SK-N-SH (cell line): ENCODE measurements around the gene EEFSEC. TPM values are rescaled to one million over a fixed set of nuclear protein-coding genes. Genes with fewer than 3 reads are reported as not detected.

Source experiments
- CTCF ChIA-PET: fragments of 300-600, 350-600 bp; formaldehyde crosslinking; extraction: SDS; loops from one replicate; lab custom pipeline; 2021; lab: Yijun Ruan, JAX
- POLR2A ChIA-PET: fragments of 350-600 bp; sonication (Branson Sonifier 250); formaldehyde crosslinking; extraction: SDS; loops from one replicate; lab custom pipeline; 2020; ENCODE audit warnings: antibody characterized with exemption, inconsistent platforms; lab: Yijun Ruan, JAX
- DNase-seq: peaks from one replicate; pipeline ENCODE4 v3.0.0; 2012
- H2AFZ ChIP-seq: fragments of 200-600 bp; sonication (generic); 2 replicates; pipeline ENCODE4 v1.8.1; 2016; ENCODE audit warnings: antibody characterized with exemption, mild to moderate bottlenecking, low read depth
- H3F3A ChIP-seq: fragments of 200-600 bp; sonication (generic); replicated peaks from 2 replicates; pipeline ENCODE3; 2016; ENCODE audit warnings: antibody characterized with exemption, mild to moderate bottlenecking; ENCODE audit not compliant: insufficient read depth
- H3K27ac ChIP-seq, 2 experiments: fragments of 200-500 bp in 1 of 2; fragments of 200-600 bp in 1 of 2; sonication (Bioruptor generic) in 1 of 2; sonication (generic), shearing (Covaris generic) in 1 of 2; 2 replicates each; pipeline versions ENCODE4 v1.5.1 to v1.6.1; 2014 to 2016; ENCODE audit warnings: low read depth in 2 of 2, inconsistent platforms in 1 of 2, low read length in 1 of 2, mild to moderate bottlenecking in 1 of 2, mixed read lengths in 1 of 2
- H3K27me3 ChIP-seq: fragments of 200-600 bp; sonication (generic), shearing (Covaris generic); 2 replicates; pipeline ENCODE4 v1.6.1; 2016; ENCODE audit warnings: mixed run types; ENCODE audit not compliant: insufficient read depth
- H3K36me3 ChIP-seq, 2 experiments: fragments of 200-500 bp in 1 of 2; fragments of 200-600 bp in 1 of 2; sonication (Bioruptor generic) in 1 of 2; sonication (generic) in 1 of 2; replicated peaks in 1 of 2; 2 replicates each; pipeline versions ENCODE3 to v1.5.1; 2014 to 2016; ENCODE audit warnings: low read length in 1 of 2, mild to moderate bottlenecking in 1 of 2; ENCODE audit not compliant: insufficient read depth in 2 of 2, control insufficient read depth in 1 of 2
- H3K4me1 ChIP-seq, 2 experiments: fragments of 200-500 bp in 1 of 2; fragments of 200-600 bp in 1 of 2; sonication (Bioruptor generic) in 1 of 2; sonication (generic), shearing (Covaris generic) in 1 of 2; 2 replicates each; pipeline versions ENCODE4 v1.5.1 to v1.6.1; 2014 to 2016; ENCODE audit warnings: low read depth in 1 of 2, low read length in 1 of 2, mixed run types in 1 of 2; ENCODE audit not compliant: insufficient read depth in 2 of 2, control insufficient read depth in 1 of 2
- H3K4me2 ChIP-seq: fragments of 200-600 bp; sonication (generic), shearing (Covaris generic); 2 replicates; pipeline ENCODE4 v1.6.1; 2017; ENCODE audit warnings: mixed run types
- H3K4me3 ChIP-seq, 2 experiments: fragments of 200-500 bp in 1 of 2; fragments of 200-600 bp in 1 of 2; sonication (Bioruptor generic) in 1 of 2; sonication (generic), shearing (Covaris generic) in 1 of 2; 2 replicates each; pipeline versions ENCODE4 v1.5.1 to v1.8.1; 2014 to 2016; ENCODE audit warnings: low read depth in 2 of 2, inconsistent platforms in 1 of 2, low read length in 1 of 2, mild to moderate bottlenecking in 1 of 2, mixed read lengths in 1 of 2, moderate library complexity in 1 of 2
- H3K79me2 ChIP-seq: fragments of 200-600 bp; sonication (generic); 2 replicates; pipeline ENCODE4 v1.8.1; 2017; ENCODE audit warnings: mild to moderate bottlenecking; ENCODE audit not compliant: insufficient read depth
- H3K9ac ChIP-seq: fragments of 200-600 bp; sonication (generic); 2 replicates; pipeline ENCODE4 v1.6.1; 2017; ENCODE audit warnings: mixed run types
- H3K9me2 ChIP-seq: fragments of 200-600 bp; sonication (generic); 2 replicates; pipeline ENCODE4 v1.6.1; 2017; ENCODE audit warnings: mixed run types
- H3K9me3 ChIP-seq: fragments of 200-600 bp; sonication (generic); 2 replicates; pipeline ENCODE4 v1.6.1; 2017; ENCODE audit warnings: mixed run types, mild to moderate bottlenecking, moderate library complexity
- H4K20me1 ChIP-seq: fragments of 200-600 bp; sonication (generic); 2 replicates; pipeline ENCODE4 v1.6.1; 2017; ENCODE audit warnings: mild to moderate bottlenecking, mixed run types; ENCODE audit not compliant: insufficient read depth
- CHD2 ChIP-seq: fragments of 150-350 bp; IDR thresholded peaks from 2 replicates; pipeline ENCODE4 v1.6.1; 2018; ENCODE audit warnings: low read length; ENCODE audit not compliant: partially characterized antibody
- CTCF ChIP-seq: fragments of 200-600 bp; sonication (generic); IDR thresholded peaks from 2 replicates; pipeline ENCODE4 v1.6.1; 2017; ENCODE audit warnings: antibody characterized with exemption, mild to moderate bottlenecking, moderate library complexity
- ELF1 ChIP-seq: IDR thresholded peaks from 2 replicates; pipeline ENCODE4 v1.4.0; 2012
- GABPA ChIP-seq: IDR thresholded peaks from 2 replicates; pipeline ENCODE4 v1.4.0; 2012; ENCODE audit warnings: low read depth, mild to moderate bottlenecking
- GATA2 ChIP-seq: sonication (generic); formaldehyde crosslinking; IDR thresholded peaks from 2 replicates; pipeline ENCODE4 v1.5.0; 2020; ENCODE audit warnings: mild to moderate bottlenecking, missing genetic modification reagents
- MXI1 ChIP-seq: IDR thresholded peaks from 2 replicates; pipeline ENCODE4 v1.6.1; 2012; ENCODE audit warnings: mild to moderate bottlenecking, low read depth, low read length, improper control_type of control experiment
- PBX3 ChIP-seq: IDR thresholded peaks from 2 replicates; pipeline ENCODE4; 2012
- POLR2AphosphoS5 ChIP-seq: IDR thresholded peaks from 2 replicates; pipeline ENCODE4 v1.6.1; 2012; ENCODE audit warnings: low read depth, low read length
- RFX5 ChIP-seq: IDR thresholded peaks from 2 replicates; pipeline ENCODE4 v1.6.1; 2012; ENCODE audit warnings: mild to moderate bottlenecking, improper control_type of control experiment, low read length
- RXRA ChIP-seq: IDR thresholded peaks from 2 replicates; pipeline ENCODE4 v1.4.0; 2012; ENCODE audit warnings: low read depth, mild to moderate bottlenecking, borderline replicate concordance
- SIN3A ChIP-seq: IDR thresholded peaks from 2 replicates; pipeline ENCODE4 v1.6.1; 2012; ENCODE audit warnings: low read depth, mild to moderate bottlenecking, low read length, moderate library complexity, borderline replicate concordance
- TAF1 ChIP-seq: IDR thresholded peaks from 2 replicates; pipeline ENCODE4 v1.6.1; 2012; ENCODE audit warnings: low read depth, mild to moderate bottlenecking, low read length, moderate library complexity, borderline replicate concordance
- TCF12 ChIP-seq: IDR thresholded peaks from 2 replicates; pipeline ENCODE4 v1.4.0; 2012
- YY1 ChIP-seq: IDR thresholded peaks from 2 replicates; pipeline ENCODE4 v1.4.0; 2012; ENCODE audit warnings: low read depth, mild to moderate bottlenecking
- WGBS: methylation state at CpG from one replicate; pipeline ENCODE4 v1.1.6; 2017; ENCODE audit warnings: low lambda C conversion rate; 5-methylcytosine and 5-hydroxymethylcytosine counted together
- polyA plus RNA-seq, 3 experiments: library from polyadenylated mRNA; depleted of rRNA; stranded (reverse); fragments of >200 nt; gene quantifications; 2 replicates each; pipeline ENCODE4 v1.2.3, GENCODE V29; 2012
- TF ChIP-seq, protein P1 (sequence below): fragments of 150-350 bp; IDR thresholded peaks from 2 replicates; pipeline ENCODE4 v1.6.1; 2016; ENCODE audit warnings: mild to moderate bottlenecking, low read depth, low read length

The EEFSEC gene
- polyA plus RNA-seq, 1 of the 3 experiments (the other 2 are of a cell fraction): 12.4 TPM

DNA sequence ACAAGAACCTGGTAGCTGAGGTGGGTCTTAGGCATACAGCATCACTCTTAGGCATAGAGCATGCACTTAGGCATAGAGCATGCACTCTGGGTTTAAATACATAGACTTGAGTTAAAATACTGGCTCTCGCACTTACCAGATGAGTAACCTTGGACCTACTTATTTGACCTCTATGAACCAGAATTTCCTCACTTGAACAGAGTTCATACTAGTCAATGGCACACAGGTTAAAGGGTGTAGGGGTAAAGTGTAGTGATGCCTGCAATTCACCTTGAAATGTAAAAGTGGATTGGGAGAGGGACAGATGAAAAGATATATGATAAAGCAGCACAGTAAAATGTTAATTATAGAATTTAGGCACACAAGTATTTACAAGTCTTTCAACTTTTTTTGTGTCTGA lies 31.3 kb upstream of the EEFSEC start:
- 100% methylated on average over 1 of the region's 1 CpG for WGBS
- ChIA-PET CTCF (interaction anchor here (0.6 to 10.8 kb wide), 4 partner anchors 10 to 235 kb away, joined by 3 to 89 read pairs (median 8); no protein-coding TSS in a partner anchor), POLR2A (interaction anchor here (1.5 kb wide), 1 partner anchor 294 kb away, joined by 4 read pairs; no protein-coding TSS in a partner anchor)
- Histone ChIP-seq H3F3A (no peaks in the 10 kb centered on the region), H3K4me1 (peaks cover 0 to 14% of the 10 kb centered on the region in 2 experiments; a peak in 2 of 4 replicates), H3K9me3 (no peaks in the 10 kb centered on the region), H4K20me1 (no peaks in the 10 kb centered on the region), H3K27ac (no peak overlapping the region), H3K79me2 (peaks cover 33% of the 10 kb centered on the region), H3K4me2 (peak overlapping the region; percentile 92), H3K9me2 (no peaks in the 10 kb centered on the region), H2AFZ (no peak overlapping the region), H3K36me3 (peaks cover 9 to 19% of the 10 kb centered on the region in 2 experiments), H3K4me3 (peak overlapping the region in 1 of 2 experiments; percentile 99; a peak in 1 of 4 replicates), H3K9ac (no peak overlapping the region), H3K27me3 (no peaks in the 10 kb centered on the region)
- DNase-seq: no peak
- no peak for TF ChIP-seq RXRA

DNA sequence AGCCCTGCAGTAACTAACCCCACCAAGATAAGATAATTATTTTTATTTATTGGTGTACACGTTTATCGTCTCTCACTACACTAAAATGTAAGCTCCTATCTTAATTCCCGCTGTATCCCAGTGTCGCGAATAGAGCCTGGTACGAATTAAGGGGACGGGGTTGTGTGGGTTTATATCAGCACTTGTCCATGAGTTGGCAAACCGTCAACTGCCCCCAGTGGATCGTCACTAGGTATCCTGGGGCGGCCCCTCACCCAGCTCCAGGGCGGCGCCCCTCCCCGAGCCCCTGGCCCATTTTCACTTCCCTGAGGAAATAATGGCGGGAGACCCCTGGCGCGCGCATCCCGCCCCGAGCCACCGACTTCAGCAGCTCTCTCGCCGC lies 30.1 kb upstream of the EEFSEC start:
- Histone ChIP-seq H2AFZ (peak overlapping the region; percentile 90; the same call in 1 of the 2 replicates), H3K9me2 (no peaks in the 10 kb centered on the region)
- no peak for TF ChIP-seq CTCF
- TF ChIP-seq, all 33 proteins: peak for 0
- Histone ChIP-seq H3K4me3 (peak overlapping the region; percentile 98 to 99), H3K27me3 (no peaks in the 10 kb centered on the region), H3K9ac (peak overlapping the region; percentile 93), H3K9me3 (no peaks in the 10 kb centered on the region), H4K20me1 (no peaks in the 10 kb centered on the region), H3F3A (no peaks in the 10 kb centered on the region), H3K4me2 (peak overlapping the region; percentile 92), H3K36me3 (peaks cover 4 to 12% of the 10 kb centered on the region in 2 experiments), H3K27ac (peak overlapping the region; percentile 82 to 93), H3K4me1 (peaks cover 0 to 14% of the 10 kb centered on the region in 2 experiments; a peak in 2 of 4 replicates), H3K79me2 (peaks cover 27% of the 10 kb centered on the region)
- WGBS: 2% methylated on average over 11 of the region's 22 CpGs
- POLR2A ChIA-PET: interaction anchor here (0.5 to 1.7 kb wide), 6 partner anchors 9 to 557 kb away, joined by 3 to 17 read pairs (median 4); partner anchors contain the start of gene EEFSEC
- DNase-seq: no peak
- CTCF ChIA-PET: interaction anchor here (0.6 to 10.8 kb wide), 13 partner anchors 10 to 558 kb away, joined by 3 to 89 read pairs (median 5); partner anchors contain the start of gene EEFSEC

- Histone ChIP-seq H3K9me3 (no peaks in the 10 kb centered on the region), H3F3A (no peaks in the 10 kb centered on the region), H3K4me3 (peak within 1 kb of the TSS; percentile 98 to 99), H3K9ac (peak within 1 kb of the TSS; percentile 93), H4K20me1 (no peaks in the 10 kb centered on the region), H2AFZ (peak within 1 kb of the TSS; percentile 90), H3K36me3 (peaks cover 4 to 6% of the 10 kb centered on the region in 2 experiments), H3K4me1 (peaks cover 0 to 14% of the 10 kb centered on the region in 2 experiments; a peak in 2 of 4 replicates), H3K27ac (peak within 1 kb of the TSS; percentile 82 to 93), H3K4me2 (peak within 1 kb of the TSS; percentile 92), H3K9me2 (no peaks in the 10 kb centered on the region), H3K27me3 (no peaks in the 10 kb centered on the region), H3K79me2 (peaks cover 27% of the 10 kb centered on the region)
- DNase-seq: peak; percentile 96
- 11% methylated on average over 17 of the region's 47 CpGs for WGBS
- POLR2A ChIA-PET: interaction anchor here (0.5 to 1.7 kb wide), 8 partner anchors 10 to 557 kb away, joined by 3 to 17 read pairs (median 4); partner anchors contain the start of gene EEFSEC
- CTCF ChIA-PET: interaction anchor here (0.6 to 10.8 kb wide), 12 partner anchors 9 to 557 kb away, joined by 3 to 89 read pairs (median 4); partner anchors contain the start of gene EEFSEC
- TF ChIP-seq TAF1 (peak; percentile 62; the same call in 1 of the 2 replicates), POLR2AphosphoS5 (peak; percentile 69), GABPA (peak; percentile 99), SIN3A (peak; percentile 83), TCF12 (no peak), PBX3 (peak; percentile 100), RFX5 (peak; percentile 92), RXRA (no peak), CHD2 (peak; percentile 88), GATA2 (CRISPR knock-in tag) (no peak), YY1 (no peak), ELF1 (peak; percentile 83), MXI1 (peak; percentile 98)
- TF ChIP-seq, protein P1, sequence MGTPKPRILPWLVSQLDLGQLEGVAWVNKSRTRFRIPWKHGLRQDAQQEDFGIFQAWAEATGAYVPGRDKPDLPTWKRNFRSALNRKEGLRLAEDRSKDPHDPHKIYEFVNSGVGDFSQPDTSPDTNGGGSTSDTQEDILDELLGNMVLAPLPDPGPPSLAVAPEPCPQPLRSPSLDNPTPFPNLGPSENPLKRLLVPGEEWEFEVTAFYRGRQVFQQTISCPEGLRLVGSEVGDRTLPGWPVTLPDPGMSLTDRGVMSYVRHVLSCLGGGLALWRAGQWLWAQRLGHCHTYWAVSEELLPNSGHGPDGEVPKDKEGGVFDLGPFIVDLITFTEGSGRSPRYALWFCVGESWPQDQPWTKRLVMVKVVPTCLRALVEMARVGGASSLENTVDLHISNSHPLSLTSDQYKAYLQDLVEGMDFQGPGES: peak; percentile 89
These were observed 29.5 kb upstream of the EEFSEC start, which contains the start of gene RUVBL1 for GRCh38 chr3:128123538-128124368. Gene RUVBL1, minus strand, starts transcription at chr3:128123812. Its CDS starts 88 bp downstream, at chr3:128123724.
